Parathyroid adenoma (tissue), 2 donors: ENCODE data around the gene ORC4.

Experiments used
- H2AFZ ChIP-seq: fragments of 300-600 bp; sonication (generic); one replicate; pipeline ENCODE4 v1.7.0; 2017; ENCODE audit warnings: antibody characterized with exemption, mild to moderate bottlenecking
- H3K27ac ChIP-seq: fragments of 300-600 bp; sonication (generic); one replicate; pipeline ENCODE4 v1.7.0; 2017
- H3K27me3 ChIP-seq: fragments of 300-600 bp; sonication (generic); one replicate; pipeline ENCODE4 v1.7.0; 2017; ENCODE audit warnings: low read length; ENCODE audit not compliant: control insufficient read depth, insufficient read depth
- H3K36me3 ChIP-seq: fragments of 300-600 bp; sonication (generic); one replicate; pipeline ENCODE4 v1.7.0; 2017; ENCODE audit warnings: low read length; ENCODE audit not compliant: control insufficient read depth, insufficient read depth
- H3K4me1 ChIP-seq: fragments of 300-600 bp; sonication (generic); one replicate; pipeline ENCODE4 v1.7.0; 2017; ENCODE audit warnings: control low read depth
- H3K4me2 ChIP-seq: fragments of 300-600 bp; sonication (generic); one replicate; pipeline ENCODE4 v1.7.0; 2017; ENCODE audit warnings: low read length
- H3K4me3 ChIP-seq: fragments of 300-600 bp; sonication (generic); one replicate; pipeline ENCODE4 v1.7.0; 2017; ENCODE audit warnings: low read depth, low read length
- H3K79me2 ChIP-seq: fragments of 300-600 bp; sonication (generic); one replicate; pipeline ENCODE4 v1.7.0; 2017; ENCODE audit warnings: control low read depth
- H3K9ac ChIP-seq: fragments of 300-600 bp; sonication (generic); one replicate; pipeline ENCODE4 v1.7.0; 2017; ENCODE audit warnings: mild to moderate bottlenecking
- H3K9me3 ChIP-seq: fragments of 300-600 bp; sonication (generic); one replicate; pipeline ENCODE4 v1.7.0; 2017; ENCODE audit warnings: low read length; ENCODE audit not compliant: control insufficient read depth
- CTCF ChIP-seq: fragments of 300-600 bp; sonication (generic); IDR thresholded peaks from one replicate; pipeline ENCODE4 v1.7.0; 2017; ENCODE audit warnings: antibody characterized with exemption, mild to moderate bottlenecking
- donor health status: primary hyperparathyroidism.

The ORC4 gene

GRCh38 chr2:148044322-148044721 lies 23.8 kb upstream of the ORC4 start:
- H3K9me3 ChIP-seq, result no peaks in the 10 kb centered on the region
- no peaks in the 10 kb centered on the region for H3K4me1 ChIP-seq
- H3K27ac ChIP-seq, result no peak overlapping the region
- H3K79me2 ChIP-seq, result peaks cover 5% of the 10 kb centered on the region
- TF ChIP-seq CTCF, result no peak
- no peak overlapping the region for H2AFZ ChIP-seq
- no peak overlapping the region for H3K9ac ChIP-seq
- H3K36me3 ChIP-seq, result no peaks in the 10 kb centered on the region
- no peak overlapping the region for H3K4me3 ChIP-seq
- no peaks in the 10 kb centered on the region for H3K27me3 ChIP-seq
- H3K4me2 ChIP-seq, result no peak overlapping the region

DNA sequence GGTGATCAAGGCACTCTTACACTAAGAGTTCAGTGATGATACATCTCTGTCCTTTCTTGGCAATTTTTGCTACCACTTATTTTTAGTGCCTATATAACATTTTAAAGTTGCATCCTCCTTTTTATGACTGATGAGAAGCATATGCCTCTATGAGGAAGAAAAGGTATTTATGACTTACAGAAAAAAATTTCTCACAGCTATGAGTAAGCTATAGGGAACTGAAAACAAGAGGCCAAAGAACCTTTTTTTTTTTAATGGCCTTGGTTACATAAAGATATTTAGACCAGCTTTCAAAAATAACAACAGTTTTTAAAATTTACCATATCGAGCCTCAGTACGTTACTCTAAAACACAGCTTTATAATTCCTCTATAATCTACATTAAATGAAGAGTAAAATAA lies 21.7 kb upstream of the ORC4 start:
- no peaks in the 10 kb centered on the region for H3K36me3 ChIP-seq
- no peak overlapping the region for H3K9ac ChIP-seq
- H3K27ac ChIP-seq, result no peak overlapping the region
- H3K9me3 ChIP-seq, result no peaks in the 10 kb centered on the region
- no peaks in the 10 kb centered on the region for H3K4me1 ChIP-seq
- no peak for TF ChIP-seq CTCF
- H3K27me3 ChIP-seq, result no peaks in the 10 kb centered on the region
- peaks cover 5% of the 10 kb centered on the region for H3K79me2 ChIP-seq
- H3K4me2 ChIP-seq, result no peak overlapping the region
- H3K4me3 ChIP-seq, result no peak overlapping the region
- no peak overlapping the region for H2AFZ ChIP-seq

DNA sequence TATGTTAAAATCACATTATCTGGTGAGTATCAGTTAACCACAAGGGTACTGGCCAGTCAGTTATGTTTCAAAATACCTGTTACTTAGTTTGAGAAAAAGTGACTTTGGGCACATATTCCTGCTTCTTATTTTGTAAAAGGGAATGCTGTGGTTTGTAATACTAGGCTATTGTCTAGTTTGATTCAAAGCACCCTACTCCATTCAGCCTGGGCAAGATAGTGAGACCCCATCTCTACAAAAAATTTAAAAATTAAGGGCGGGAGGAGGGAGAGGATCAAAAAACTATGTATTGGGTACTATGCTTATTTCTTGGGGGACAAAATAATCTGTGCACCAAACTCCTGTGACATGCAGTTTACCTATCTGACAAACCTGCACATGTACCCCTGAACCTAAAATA lies 19.2 kb upstream of the ORC4 start:
- TF ChIP-seq CTCF, result no peak
- H3K4me1 ChIP-seq, result no peaks in the 10 kb centered on the region
- no peak overlapping the region for H3K4me3 ChIP-seq
- H3K4me2 ChIP-seq, result no peak overlapping the region
- no peaks in the 10 kb centered on the region for H3K79me2 ChIP-seq
- no peak overlapping the region for H3K9ac ChIP-seq
- H2AFZ ChIP-seq, result no peak overlapping the region
- H3K9me3 ChIP-seq, result no peaks in the 10 kb centered on the region
- H3K27me3 ChIP-seq, result no peaks in the 10 kb centered on the region
- H3K36me3 ChIP-seq, result no peaks in the 10 kb centered on the region
- no peak overlapping the region for H3K27ac ChIP-seq

GRCh38 chr2:148032215-148032614 lies 11.7 kb upstream of the ORC4 start:
- Histone ChIP-seq H3K27me3 (no peaks in the 10 kb centered on the region), H3K79me2 (peaks cover 3% of the 10 kb centered on the region), H3K4me1 (no peaks in the 10 kb centered on the region), H3K4me3 (no peak overlapping the region), H3K9me3 (no peaks in the 10 kb centered on the region), H3K27ac (no peak overlapping the region), H2AFZ (no peak overlapping the region), H3K36me3 (no peaks in the 10 kb centered on the region), H3K4me2 (no peak overlapping the region), H3K9ac (no peak overlapping the region)
- no peak for TF ChIP-seq CTCF

DNA sequence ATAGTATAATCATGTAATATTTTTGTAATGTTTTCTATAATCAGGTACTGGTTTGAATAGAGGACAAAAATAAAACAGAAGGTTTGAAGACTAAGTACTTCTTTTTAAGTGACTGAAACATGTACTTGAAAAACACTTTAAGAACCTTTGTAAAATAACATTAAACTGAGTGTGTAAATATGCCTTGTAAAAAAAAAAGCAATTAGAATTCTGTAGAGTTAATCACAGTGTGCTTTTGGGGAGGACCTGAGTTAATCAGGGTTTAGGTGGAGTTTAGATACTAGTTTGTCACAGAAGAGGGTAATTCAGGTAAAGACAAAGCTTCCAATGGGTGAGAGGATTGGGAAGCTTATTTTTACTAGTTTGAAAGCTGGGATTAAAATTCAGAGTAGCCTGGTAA lies 10.6 kb upstream of the ORC4 start:
- no peak overlapping the region for H3K27ac ChIP-seq
- H3K4me2 ChIP-seq, result no peak overlapping the region
- H3K9me3 ChIP-seq, result no peaks in the 10 kb centered on the region
- peaks cover 3% of the 10 kb centered on the region for H3K79me2 ChIP-seq
- H2AFZ ChIP-seq, result no peak overlapping the region
- no peak overlapping the region for H3K9ac ChIP-seq
- H3K4me1 ChIP-seq, result no peaks in the 10 kb centered on the region
- no peaks in the 10 kb centered on the region for H3K27me3 ChIP-seq
- H3K36me3 ChIP-seq, result no peaks in the 10 kb centered on the region
- H3K4me3 ChIP-seq, result no peak overlapping the region
- TF ChIP-seq CTCF, result no peak
